GM10266 (cell line): ENCODE measurements around the gene C1RL.
A peak's percentile ranks its signal among the peaks of the same experiment; 100 is the strongest.

Source experiments
- DNase-seq: peaks from one replicate; pipeline ENCODE4 v3.0.0; 2012; ENCODE audit errors: extremely low spot score
- TF ChIP-seq, protein P1 (sequence below): IDR thresholded peaks from 2 replicates; pipeline ENCODE4 v1.5.1; 2012; ENCODE audit warnings: mild to moderate bottlenecking, low read depth; ENCODE audit not compliant: control insufficient read depth, insufficient read depth; ENCODE audit errors: missing control alignments

The C1RL gene, protein sequence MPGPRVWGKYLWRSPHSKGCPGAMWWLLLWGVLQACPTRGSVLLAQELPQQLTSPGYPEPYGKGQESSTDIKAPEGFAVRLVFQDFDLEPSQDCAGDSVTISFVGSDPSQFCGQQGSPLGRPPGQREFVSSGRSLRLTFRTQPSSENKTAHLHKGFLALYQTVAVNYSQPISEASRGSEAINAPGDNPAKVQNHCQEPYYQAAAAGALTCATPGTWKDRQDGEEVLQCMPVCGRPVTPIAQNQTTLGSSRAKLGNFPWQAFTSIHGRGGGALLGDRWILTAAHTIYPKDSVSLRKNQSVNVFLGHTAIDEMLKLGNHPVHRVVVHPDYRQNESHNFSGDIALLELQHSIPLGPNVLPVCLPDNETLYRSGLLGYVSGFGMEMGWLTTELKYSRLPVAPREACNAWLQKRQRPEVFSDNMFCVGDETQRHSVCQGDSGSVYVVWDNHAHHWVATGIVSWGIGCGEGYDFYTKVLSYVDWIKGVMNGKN

DNA sequence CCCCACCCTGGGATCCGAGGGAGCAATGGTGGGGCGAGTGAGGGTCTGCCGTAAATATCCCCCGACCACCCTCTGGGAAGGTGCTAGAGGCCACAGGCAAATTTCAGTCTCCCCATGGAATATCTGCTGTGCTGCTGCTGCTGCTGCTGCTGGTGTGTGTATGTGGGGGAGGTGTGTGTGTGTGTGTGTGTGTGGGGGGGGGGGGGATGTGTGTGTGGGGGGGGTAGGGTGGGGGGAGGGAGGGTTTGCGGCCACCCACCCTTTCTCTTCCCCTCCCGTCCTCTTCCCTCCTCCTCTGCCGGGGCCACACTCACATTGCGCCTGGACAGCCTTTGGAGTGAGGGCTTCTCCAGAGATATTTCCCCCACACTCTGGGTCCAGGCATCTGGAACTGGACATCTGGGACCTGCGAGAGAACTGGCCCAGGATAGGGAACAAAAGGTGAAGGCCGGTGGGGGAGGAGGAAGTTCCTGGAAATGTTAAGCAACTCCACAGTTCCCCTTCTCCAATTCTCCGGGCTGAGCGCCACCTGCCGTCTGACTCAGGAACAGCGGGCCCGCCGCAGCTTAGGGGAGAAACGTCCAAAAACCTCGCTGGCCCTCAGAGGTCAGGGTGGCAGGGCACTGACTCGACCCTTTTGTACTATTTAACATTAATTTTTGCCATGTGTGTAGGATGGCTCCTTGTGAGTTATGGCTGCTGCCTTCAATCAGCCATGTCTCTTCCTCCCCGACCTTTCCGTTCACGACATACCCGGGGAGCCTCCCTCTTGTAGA, at the start of gene C1RL:
Gene C1RL, minus strand, starts transcription at position 419 of the 776 bp plus-strand sequence. Its CDS starts 34 bp downstream, at position 385.
- TF ChIP-seq, protein P1, sequence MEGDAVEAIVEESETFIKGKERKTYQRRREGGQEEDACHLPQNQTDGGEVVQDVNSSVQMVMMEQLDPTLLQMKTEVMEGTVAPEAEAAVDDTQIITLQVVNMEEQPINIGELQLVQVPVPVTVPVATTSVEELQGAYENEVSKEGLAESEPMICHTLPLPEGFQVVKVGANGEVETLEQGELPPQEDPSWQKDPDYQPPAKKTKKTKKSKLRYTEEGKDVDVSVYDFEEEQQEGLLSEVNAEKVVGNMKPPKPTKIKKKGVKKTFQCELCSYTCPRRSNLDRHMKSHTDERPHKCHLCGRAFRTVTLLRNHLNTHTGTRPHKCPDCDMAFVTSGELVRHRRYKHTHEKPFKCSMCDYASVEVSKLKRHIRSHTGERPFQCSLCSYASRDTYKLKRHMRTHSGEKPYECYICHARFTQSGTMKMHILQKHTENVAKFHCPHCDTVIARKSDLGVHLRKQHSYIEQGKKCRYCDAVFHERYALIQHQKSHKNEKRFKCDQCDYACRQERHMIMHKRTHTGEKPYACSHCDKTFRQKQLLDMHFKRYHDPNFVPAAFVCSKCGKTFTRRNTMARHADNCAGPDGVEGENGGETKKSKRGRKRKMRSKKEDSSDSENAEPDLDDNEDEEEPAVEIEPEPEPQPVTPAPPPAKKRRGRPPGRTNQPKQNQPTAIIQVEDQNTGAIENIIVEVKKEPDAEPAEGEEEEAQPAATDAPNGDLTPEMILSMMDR = peak; percentile 98
- peak; percentile 56 for DNase-seq

DNA sequence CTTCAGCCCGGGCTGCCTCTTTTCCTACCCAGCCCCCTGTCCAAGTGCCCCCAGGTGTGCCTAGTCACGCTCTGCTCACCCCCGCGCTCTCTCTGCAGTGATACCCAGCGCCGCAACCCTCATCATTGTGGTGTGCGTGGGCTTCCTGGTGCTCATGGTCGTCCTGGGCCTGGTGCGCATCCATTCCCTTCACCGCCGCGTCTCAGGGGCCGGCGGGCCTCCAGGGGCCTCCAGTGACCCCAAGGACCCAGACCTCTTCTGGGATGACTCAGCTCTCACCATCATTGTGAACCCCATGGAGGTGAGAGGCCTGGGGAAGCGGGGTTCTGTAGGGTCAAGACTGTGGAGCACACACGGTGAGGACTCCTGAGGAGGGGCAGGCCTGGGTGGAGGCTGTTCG, 48.4 kb upstream of the C1RL start:
- no peak for DNase-seq
- TF ChIP-seq, protein P1 = no peak

DNA sequence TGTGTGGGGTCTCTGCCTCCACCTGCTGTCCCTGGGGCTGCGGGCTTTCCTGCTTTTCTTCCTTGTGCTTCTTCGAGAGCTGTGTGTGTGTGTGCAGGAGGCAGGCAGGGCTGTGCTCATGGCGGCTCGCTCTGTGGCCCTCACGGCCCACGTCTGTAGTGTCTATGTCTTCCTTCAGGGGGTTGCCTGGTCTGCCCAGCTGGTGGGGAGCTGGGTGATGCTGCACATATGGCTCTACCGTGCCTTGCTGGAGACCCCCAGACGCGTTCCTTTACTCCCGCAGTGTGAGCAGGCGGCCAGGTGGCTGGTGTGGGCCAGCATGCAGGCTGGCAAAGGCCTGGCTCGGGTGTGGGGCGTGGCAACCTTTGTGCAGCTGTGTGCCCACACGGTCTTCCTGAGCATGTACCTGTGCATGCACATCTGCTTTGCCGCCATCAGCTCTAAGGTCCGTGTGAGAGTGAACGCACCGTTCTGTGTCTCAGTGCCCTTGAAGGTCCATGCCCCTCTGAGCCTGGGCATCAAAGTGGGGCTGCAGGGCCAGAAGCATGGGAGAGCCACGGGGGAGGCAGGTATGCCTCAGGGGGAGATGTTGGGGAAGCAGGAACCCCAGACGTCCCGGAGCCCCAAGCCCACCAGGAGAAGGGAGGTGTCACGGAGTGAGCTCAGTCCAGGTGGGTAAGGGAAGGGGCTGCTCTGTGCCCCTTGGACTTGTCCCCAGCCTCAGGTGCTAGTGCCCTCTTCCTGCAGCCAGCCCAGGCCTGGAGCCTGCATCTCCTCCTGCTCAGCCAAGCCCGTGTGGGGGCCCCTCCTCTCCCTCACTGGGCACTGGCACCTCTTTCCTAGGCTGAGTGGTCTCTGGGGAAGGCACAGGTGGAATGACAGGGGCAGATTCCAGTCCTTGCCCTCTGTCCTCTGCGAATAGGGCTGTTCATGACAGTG, 47.5 kb upstream of the C1RL start:
- TF ChIP-seq, protein P1 = no peak
- DNase-seq = no peak

DNA sequence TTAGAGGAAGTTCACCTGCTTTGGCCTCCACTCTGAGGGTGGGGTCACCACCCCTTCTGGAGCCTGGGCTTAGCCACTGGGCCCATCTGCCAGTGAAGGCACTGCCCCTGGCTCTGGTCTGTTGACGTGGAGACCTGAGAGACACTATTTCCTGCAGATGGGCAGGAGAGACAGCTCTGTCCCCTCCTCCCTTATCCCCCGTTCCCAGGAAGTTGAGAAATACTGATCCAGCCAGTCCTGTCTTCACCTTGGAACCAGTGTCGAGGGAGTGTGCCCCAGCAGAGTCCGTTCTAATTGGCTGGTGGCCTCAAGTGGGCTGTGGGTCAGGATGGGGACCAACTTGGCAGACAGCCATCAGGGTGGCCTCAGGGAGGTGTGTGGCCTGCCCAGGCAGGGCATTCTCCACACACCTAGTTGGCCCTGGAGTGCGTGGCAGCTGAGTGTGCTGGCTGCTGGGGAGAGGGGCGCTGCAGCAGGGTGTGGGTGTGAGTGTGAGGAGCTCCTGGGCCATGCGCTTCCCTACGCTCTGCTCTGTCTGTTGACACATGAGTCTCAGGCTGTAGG, 46.5 kb upstream of the C1RL start:
- TF ChIP-seq, protein P1 = no peak
- no peak for DNase-seq

DNA sequence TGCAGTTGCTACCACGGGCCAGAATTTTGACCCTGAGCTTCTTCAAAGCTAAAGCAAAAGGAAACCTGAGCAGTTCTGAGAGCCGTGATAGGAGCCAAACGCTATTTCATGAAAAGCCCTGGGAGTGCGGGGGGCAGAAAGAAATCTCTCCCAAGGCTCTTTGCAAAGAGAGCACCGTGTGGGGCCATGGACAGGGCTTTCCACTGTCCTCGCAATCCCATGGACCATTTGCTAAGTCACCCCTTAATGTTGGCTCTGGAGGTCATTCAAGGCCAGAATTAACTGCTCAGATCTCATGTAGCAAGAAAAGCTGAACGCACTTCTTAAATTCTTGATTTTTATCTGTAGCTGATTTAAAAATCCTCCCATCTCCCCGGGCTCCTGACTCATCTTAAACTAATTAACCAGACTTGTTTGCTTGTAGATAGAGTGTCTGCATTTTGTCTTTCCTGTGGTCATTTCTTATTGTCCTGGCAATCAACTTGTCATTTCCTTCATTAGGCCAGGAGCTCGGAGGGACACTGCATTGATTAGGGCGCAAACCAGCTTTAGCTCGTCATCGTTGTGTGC, 46.0 kb upstream of the C1RL start:
- TF ChIP-seq, protein P1 = no peak

DNA sequence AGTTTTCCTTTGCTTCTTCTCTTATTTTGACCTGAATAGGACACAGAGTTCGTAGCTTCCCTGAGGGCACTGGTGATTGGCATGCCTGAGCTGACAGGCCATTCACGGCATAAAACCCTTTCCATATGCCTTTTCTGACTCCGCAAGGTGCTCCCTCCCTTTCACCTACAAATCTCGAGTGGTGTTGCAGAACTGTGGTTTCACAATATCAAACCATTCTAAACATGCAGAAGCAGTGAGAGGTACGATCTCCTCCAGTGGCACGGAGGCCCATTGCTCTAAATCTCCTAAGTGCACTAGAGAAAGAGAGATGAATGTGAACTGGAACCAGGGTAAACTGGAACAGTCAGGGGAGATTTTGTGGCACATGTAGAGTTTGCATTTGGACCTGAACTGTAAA, 45.0 kb upstream of the C1RL start:
- DNase-seq = no peak
- TF ChIP-seq, protein P1 = no peak

More for the DNA sequence above, 46.0 kb upstream of the C1RL start:
- no peak for DNase-seq
